Stimulated activated CD8-positive, alpha-beta memory T cell treated with anti-CD3 and anti-CD28 coated beads, Interleukin-15, amount 100 ng/mL, for 48 hours (primary cell): Measurements from ENCODE around the gene RHOT1.
"Not testable (repeated sequence)": the region's sequence is repeated elsewhere in the genome, so short reads cannot be mapped to it uniquely, and the experiment has no call there.

ENCODE experiments used
- DNase-seq, 2 donors: peaks; one replicate each; pipeline ENCODE4 v3.0.0-alpha.2; 2020; ENCODE audit warnings: low read depth in 2 of 2

The RHOT1 gene

GRCh38 chr17:32142038-32142856 lies at the start of gene RHOT1:
Gene RHOT1, plus strand, starts transcription at chr17:32142502. Its CDS starts 191 bp downstream, at chr17:32142693.
- peak; percentile 68 to 70 for DNase-seq

- no peak for DNase-seq
Observed at GRCh38 chr17:32099686-32100085, 42.6 kb upstream of the RHOT1 start.

GRCh38 chr17:32100323-32100722 lies 42.0 kb upstream of the RHOT1 start:
- not testable (repeated sequence) for DNase-seq

- no peak for DNase-seq
Observed at GRCh38 chr17:32100971-32101631, 41.2 kb upstream of the RHOT1 start.

DNA sequence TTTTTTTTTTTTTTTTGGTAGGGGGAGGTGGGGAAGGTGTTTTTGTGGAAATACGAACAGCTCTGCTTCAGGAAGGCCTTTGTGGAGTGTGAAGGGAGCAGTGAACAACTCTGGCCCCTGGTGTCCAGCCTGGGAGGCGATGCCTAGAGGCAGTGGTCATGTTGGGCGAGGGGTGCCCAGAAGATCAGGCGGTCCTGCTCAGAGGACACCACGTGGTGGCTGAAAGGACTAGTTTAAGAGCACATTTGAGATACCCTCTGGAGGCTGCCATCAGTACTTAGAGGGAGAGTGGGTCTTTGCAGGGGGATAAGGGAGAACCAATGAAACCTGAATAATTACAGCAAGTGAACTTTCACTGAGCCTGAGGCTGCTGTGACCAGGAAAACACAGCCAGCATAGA lies 40.1 kb upstream of the RHOT1 start:
- no peak for DNase-seq

- DNase-seq, result no peak
Observed at GRCh38 chr17:32102646-32103186, 39.6 kb upstream of the RHOT1 start.

DNA sequence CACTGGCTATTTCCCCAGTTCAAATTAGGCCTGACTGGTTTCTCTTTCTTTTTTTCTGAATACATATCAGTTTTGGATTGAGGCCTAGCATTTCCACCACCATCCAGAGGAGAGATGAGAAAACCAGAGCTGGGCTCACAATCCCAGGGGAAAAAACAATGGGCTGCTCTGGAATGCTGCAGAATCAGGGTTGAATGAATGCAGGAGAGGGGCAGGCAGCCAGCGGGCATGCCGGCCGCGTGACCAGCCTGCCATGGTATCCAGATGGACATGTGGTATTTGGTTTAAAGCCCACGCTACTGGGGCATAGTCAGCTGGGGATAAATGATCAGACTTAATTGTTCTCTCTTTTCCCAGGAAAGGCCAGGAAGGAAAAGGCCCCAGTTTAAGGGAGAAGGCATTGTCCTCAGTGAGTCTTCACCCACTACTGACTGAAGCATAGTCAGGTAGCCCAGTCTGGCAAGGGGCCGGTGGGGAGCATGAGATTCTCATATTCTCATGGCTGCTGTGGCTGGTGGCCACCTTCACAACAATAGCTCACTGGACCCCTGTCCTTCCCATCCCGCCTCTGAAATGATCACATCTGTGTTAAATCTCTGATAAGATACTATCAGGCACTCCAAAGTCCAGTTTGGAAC lies 38.7 kb upstream of the RHOT1 start:
- no peak for DNase-seq

DNA sequence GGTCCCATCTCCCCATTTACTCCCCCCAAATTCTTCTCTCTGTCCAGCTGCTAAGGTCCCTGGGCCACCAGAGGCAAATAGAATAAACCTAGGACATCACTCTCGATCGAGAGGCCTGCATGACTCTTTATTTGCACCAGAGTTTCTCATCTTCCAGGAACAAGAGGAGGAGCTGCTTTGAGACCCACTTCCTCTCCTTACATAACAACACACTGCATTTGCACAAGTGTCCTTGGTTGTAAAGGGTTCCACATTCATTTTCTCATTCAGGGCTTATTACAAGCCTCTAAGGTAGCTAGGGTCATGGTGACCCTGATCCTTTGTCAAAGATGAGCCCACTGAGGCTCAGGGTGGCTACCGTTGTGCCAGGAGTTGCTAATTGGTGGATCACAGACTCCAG lies 38.1 kb upstream of the RHOT1 start:
- DNase-seq, result no peak

DNA sequence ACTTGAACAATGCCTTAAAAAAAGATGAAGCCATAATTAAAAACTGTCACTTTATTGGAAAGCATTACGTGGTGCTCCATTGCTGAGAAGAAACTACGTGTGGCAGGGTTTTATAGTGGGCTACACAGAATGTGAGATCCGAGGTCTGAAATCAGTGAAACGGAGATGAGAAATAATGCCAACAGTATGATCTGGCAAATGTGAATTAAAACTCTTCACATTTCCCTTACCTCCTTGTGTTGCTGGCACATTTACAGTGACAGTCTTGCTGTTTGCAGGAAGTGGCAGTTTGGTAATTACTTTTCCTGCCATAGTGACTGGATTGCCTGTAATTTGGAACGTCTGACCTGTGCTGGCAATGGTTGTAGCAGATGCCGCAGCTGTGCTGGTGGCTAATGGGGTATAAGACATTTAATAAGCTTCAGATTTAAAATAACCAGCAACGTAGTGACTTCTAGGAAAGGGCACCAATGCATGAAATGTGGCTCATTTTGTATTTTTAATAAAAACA lies 35.8 kb upstream of the RHOT1 start:
- not testable (repeated sequence) for DNase-seq

GRCh38 chr17:32107194-32107593 lies 35.1 kb upstream of the RHOT1 start:
- DNase-seq, result not testable (repeated sequence)

- DNase-seq, result no peak
Observed at GRCh38 chr17:32110596-32110995, 31.7 kb upstream of the RHOT1 start.

DNA sequence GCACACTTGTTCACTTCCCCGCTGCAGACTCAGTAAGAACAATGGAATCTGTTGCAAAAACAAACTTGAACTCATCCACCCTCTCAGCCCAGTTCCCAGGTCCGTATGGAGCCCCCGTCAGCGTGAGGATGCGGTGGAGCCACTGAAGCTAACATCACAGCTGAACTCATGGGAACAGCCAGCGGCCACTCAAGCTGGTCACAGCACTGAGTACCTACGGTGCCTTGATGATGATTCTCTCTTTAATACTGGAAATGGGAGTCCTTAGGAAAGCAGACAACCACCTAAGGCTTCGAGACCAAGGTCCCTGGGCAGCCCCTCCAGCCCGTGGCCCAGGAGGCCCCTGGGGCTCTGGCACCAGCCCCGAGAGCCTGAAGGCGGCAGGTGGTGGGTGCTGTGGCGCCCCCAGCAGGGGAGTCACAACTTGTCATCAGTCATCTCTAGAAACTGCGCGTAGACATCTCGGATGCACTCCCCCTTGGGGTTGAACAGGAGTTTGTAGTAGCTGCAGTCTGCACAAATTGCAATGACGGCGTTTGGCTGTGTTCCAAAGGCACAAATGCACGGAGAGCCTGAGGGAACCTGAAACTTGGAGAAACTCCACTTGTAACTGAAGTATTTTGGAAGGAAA lies 31.0 kb upstream of the RHOT1 start:
- peak; percentile 5 to 8 for DNase-seq

- DNase-seq, result no peak
Observed at GRCh38 chr17:32112416-32112815, 29.9 kb upstream of the RHOT1 start.

- DNase-seq, result no peak
Observed at GRCh38 chr17:32114536-32114935, 27.8 kb upstream of the RHOT1 start.

GRCh38 chr17:32115546-32115945 lies 26.8 kb upstream of the RHOT1 start:
- DNase-seq, result not testable (repeated sequence)

DNA sequence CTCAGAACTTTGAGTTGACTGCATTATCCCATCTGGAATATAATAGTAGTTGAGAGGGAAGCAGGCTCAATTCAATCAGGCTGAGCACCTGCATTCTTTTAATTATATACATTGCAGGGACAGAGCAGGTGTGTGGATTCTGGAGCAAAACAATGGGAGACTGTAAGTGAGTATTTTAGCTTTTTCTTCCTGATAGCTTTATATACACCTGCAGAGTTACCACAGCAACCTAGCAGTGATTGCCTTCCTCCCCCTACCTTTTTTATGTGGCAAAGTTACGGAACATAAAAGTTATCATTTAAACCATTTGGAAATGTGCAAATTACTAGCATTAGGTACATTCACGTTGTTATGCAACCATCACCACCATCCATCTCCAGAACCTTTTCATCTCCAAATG lies 25.4 kb upstream of the RHOT1 start:
- no peak for DNase-seq

DNA sequence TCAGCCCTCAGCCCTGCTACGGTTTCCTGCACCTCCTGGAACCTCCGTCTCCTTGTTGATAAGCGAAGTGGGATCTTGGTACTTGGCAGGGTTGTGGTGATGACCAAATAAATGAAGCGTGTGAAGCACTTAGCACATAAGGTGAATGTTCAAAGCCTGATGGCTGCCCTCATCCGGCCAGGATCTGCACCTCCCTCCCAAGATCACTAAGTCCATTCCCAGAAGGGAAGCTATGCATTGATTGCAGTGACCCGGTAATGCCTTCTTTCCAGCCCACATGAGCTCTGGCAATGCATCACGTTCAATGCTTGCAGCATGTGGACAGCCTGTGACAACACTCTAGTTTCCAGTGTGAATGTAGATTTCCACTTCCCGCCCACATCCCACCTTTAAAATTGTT lies 24.9 kb upstream of the RHOT1 start:
- no peak for DNase-seq

- not testable (repeated sequence) for DNase-seq
Observed at GRCh38 chr17:32118088-32118487, 24.2 kb upstream of the RHOT1 start.

- DNase-seq, result no peak
Observed at GRCh38 chr17:32118835-32119234, 23.5 kb upstream of the RHOT1 start.

GRCh38 chr17:32120141-32120540 lies 22.2 kb upstream of the RHOT1 start:
- no peak for DNase-seq

DNA sequence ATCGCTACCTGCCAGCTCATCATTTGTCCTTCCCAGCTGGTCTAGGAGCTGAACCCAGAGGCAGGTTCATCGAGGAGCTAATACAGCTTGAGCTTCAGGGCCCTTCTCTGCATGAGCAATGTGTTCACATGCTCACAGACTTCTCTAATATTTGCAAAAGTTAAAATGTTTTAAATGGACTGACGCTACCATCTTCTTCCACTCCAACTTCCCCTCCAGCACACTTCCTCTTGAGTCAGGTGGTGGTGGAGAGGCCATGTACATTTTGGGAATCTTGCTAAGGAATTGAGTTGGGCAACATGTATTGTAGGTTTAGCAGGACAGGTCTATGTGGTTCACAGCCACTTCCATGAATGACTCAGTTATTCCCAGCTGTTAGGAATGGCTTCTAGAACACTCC lies 21.6 kb upstream of the RHOT1 start:
- no peak for DNase-seq

GRCh38 chr17:32123782-32124181 lies 18.5 kb upstream of the RHOT1 start:
- no peak for DNase-seq
